Renal pelvis (tissue), 12 donors: ENCODE results near the gene SLC25A20. TPM values are rescaled to one million over a fixed set of nuclear protein-coding genes. Genes with fewer than 3 reads are reported as not detected.

ENCODE experiments used
- DNase-seq: peaks from one replicate; pipeline ENCODE4 v3.0.0-alpha.2; 2013
- long read RNA-seq, 16 experiments: transcript quantifications; one replicate each; lab custom pipeline, GENCODE V29; 2026
- polyA plus RNA-seq, 3 donors: library from polyadenylated mRNA; unstranded; fragments of 120-200 nt; gene quantifications; one replicate each; pipeline ENCODE4 v1.2.1, GENCODE V29; 2013; ENCODE audit not compliant: insufficient read length in 3 of 3

SLC25A20 gene
- 10 to 100 TPM; 18.2 to 21.4 (median 20.8) TPM for polyA plus RNA-seq
- long read RNA-seq, donor 1, transcript SLC25A20-201 (9 exons, 1,879 nt) = major isoform, 6 of 34 reads
- long read RNA-seq, donor 1, partial matches to known transcripts = 15 of 34 reads
- long read RNA-seq, donor 1, other reads (novel, unspliced or antisense) = 12 of 34 reads
- long read RNA-seq, donor 2, transcript SLC25A20-201 (9 exons, 1,879 nt) = major isoform, 10 of 10 reads
- long read RNA-seq, donor 2, partial matches to known transcripts = 0 of 10 reads
- long read RNA-seq, donor 2, other reads (novel, unspliced or antisense) = 0 of 10 reads
- long read RNA-seq, donor 3, partial matches to known transcripts = 0 of 3 reads
- long read RNA-seq, donor 3, other reads (novel, unspliced or antisense) = 0 of 3 reads
- long read RNA-seq, donor 4, transcript SLC25A20-201 (9 exons, 1,879 nt) = major isoform, 7 of 12 reads
- long read RNA-seq, donor 4, transcript SLC25A20-204 (2 exons, 694 nt) = minor isoform, 5 of 12 reads
- long read RNA-seq, donor 4, partial matches to known transcripts = 0 of 12 reads
- long read RNA-seq, donor 4, other reads (novel, unspliced or antisense) = 0 of 12 reads
- long read RNA-seq, donor 5, partial matches to known transcripts = 0 of 4 reads
- long read RNA-seq, donor 5, other reads (novel, unspliced or antisense) = 0 of 4 reads
- long read RNA-seq, donor 6, transcript SLC25A20-201 (9 exons, 1,879 nt) = major isoform, 6 of 269 reads
- long read RNA-seq, donor 6, partial matches to known transcripts = 235 of 269 reads
- long read RNA-seq, donor 6, other reads (novel, unspliced or antisense) = 27 of 269 reads
- long read RNA-seq, donor 7, transcript SLC25A20-201 (9 exons, 1,879 nt) = major isoform, 7 of 49 reads
- long read RNA-seq, donor 7, partial matches to known transcripts = 0 of 49 reads
- long read RNA-seq, donor 7, other reads (novel, unspliced or antisense) = 41 of 49 reads
- long read RNA-seq, donor 8, partial matches to known transcripts = 0 of 3 reads
- long read RNA-seq, donor 8, other reads (novel, unspliced or antisense) = 0 of 3 reads
- long read RNA-seq, donor 9, transcript SLC25A20-201 (9 exons, 1,879 nt) = major isoform, 8 of 11 reads
- long read RNA-seq, donor 9, partial matches to known transcripts = 0 of 11 reads
- long read RNA-seq, donor 9, other reads (novel, unspliced or antisense) = 0 of 11 reads
- long read RNA-seq, donor 10, partial matches to known transcripts = 0 of 4 reads
- long read RNA-seq, donor 10, other reads (novel, unspliced or antisense) = 0 of 4 reads
- long read RNA-seq, donor 11, partial matches to known transcripts = 128 of 140 reads
- long read RNA-seq, donor 11, other reads (novel, unspliced or antisense) = 11 of 140 reads
- long read RNA-seq, donor 12, transcript SLC25A20-201 (9 exons, 1,879 nt) = major isoform, 9 of 25 reads
- long read RNA-seq, donor 12, partial matches to known transcripts = 15 of 25 reads
- long read RNA-seq, donor 12, other reads (novel, unspliced or antisense) = 0 of 25 reads
- long read RNA-seq, donor 13, partial matches to known transcripts = 0 of 18 reads
- long read RNA-seq, donor 13, other reads (novel, unspliced or antisense) = 16 of 18 reads
- long read RNA-seq, donor 14 = 0 reads
- long read RNA-seq, donor 15, transcript SLC25A20-201 (9 exons, 1,879 nt) = major isoform, 11 of 12 reads
- long read RNA-seq, donor 15, partial matches to known transcripts = 0 of 12 reads
- long read RNA-seq, donor 15, other reads (novel, unspliced or antisense) = 0 of 12 reads
- long read RNA-seq, donor 16, partial matches to known transcripts = 0 of 6 reads
- long read RNA-seq, donor 16, other reads (novel, unspliced or antisense) = 0 of 6 reads

DNA sequence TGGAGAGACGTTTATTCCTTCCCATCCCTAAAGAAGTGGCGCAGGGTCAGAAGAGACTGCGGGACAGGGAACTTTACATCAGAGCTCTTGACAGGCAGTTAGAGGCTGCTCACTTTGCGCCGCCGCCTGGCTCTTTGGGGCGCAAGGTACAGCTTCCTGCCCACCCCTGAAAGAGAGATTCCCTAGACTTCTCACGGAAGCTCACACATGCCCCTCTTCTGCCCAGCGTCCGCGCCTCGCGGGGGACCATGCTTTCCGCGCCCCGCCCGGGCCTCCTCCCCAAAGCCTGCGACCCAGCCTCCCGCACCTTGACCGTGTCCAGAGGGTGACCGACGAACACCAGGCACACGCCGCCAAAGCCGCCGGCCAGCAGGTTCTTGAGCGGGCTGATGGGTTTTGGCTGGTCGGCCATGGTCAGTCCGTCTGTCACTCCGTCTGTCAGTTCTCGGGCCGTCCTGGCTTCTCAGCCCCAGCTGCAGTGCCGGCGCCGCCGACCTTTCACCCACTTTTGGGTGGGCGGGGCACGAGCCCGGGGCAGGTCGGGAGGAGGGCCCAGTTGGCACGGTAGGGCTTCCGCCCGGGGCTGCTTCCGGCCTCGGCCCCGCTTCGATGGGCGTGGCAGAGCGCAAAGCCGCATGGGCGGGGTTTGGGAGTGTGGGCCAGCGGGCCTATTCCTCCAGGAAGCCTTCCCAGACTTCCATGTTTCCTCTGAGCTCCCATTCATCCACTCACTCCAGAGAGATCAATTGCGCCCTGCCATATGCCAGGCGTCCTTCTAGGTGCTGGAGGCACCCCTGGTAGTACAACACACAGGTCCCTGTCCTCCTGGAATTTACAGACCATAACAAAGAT, at the start of gene SLC25A20:
TSS of gene SLC25A20 (minus strand) at position 500 of the 852 bp plus-strand sequence. CDS start at position 412, 88 bp downstream.
- peak; percentile 75 for DNase-seq

- no peak for DNase-seq
These were observed 47.3 kb upstream of the SLC25A20 start for GRCh38 chr3:48945891-48946549.

- DNase-seq = no peak
These were observed 46.8 kb upstream of the SLC25A20 start for GRCh38 chr3:48945432-48945831.

DNA sequence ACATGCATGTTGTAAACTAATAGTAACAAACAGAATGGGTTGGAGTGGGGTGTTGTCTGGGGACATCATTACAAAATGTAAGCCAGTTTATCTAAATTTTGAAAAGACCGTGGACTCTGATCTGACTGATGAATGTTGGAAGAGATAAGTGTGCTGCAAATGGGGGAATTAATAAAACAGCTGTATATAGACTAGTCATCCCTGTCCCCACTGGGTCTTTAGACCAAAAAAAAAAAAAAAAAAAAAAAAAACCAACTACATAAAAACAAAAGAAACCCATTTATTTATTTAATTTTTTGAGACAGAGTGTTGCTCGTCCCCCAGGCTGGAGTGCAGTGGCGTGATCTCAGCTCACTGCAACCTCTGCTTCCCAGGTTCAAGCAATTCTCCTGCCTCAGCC, 40.0 kb upstream of the SLC25A20 start:
- DNase-seq = no peak

DNA sequence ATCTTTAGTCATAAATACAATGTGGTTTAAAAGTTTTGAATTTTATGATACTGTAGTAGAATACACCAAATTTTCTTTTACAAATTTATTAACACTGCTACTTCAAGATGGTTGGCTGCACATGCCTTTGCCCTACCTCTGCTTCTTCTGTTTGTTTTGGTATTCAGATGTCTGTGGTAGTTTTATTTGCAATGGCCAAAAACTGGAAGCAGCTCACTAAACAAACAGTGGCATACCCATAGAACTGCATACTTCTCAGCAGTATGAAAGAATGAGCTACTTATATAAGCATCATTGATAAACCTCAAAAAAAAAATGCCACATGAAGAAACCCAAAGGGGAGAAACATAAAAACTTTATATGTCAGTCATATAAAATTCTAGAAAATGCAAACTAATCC, 39.5 kb upstream of the SLC25A20 start:
- no peak for DNase-seq

- no peak for DNase-seq
These were observed 36.8 kb upstream of the SLC25A20 start for GRCh38 chr3:48935530-48935929.

- no peak for DNase-seq
These were observed 35.8 kb upstream of the SLC25A20 start for GRCh38 chr3:48934333-48934991.

- DNase-seq = no peak
These were observed 33.4 kb upstream of the SLC25A20 start for GRCh38 chr3:48931944-48932580.

- DNase-seq = no peak
These were observed 31.9 kb upstream of the SLC25A20 start for GRCh38 chr3:48930590-48930989.

DNA sequence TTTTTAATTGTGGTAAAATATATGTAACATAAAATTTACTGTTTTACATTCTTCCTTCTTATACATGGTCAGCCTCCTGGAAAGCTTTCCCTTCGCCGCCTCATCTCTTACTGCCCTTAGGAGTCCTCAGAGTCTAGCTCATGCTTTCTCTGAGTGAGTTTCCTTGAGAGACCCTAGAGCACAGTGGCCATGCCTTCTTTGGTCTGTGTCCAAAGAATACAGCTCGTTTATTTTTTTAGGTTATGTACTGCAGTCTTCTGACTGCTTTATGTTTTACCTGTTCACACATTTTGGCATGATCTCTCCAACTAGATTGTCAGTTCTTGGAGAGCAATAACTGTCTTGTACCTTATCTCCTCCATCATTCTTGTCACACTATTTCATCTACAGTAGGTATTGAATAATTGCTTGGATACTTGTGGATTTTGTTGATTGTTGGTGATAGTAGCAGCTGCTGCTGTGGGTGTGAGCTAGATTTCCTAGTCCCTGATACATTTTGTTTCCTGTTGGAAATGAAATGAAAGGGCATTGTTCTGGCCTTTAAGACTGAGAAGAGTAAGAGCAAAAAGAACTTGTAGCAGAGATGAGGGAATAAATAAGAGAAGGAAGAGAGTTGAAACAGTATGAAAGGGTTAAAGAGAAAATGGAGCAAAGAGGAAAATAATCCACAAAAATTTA, 30.8 kb upstream of the SLC25A20 start:
- DNase-seq = no peak

DNA sequence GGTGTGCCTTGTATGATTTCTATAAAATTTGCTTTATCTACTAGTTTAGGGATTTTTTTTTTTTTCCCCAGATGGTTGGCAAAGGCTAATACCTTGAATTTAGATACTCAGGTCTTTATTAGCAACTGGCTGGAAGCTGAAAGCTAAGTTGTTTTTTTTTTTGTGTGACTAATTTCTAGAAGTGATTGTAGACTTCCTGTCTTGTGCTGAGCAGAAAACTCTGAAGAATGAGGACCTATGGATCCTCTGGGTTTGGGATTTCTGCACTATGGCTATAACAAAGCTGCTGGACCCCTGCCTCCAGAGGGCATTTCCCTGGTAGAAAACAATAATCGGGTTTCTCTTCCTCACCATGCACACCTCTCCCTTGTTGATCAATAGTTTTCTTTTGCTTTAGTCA, 30.0 kb upstream of the SLC25A20 start:
- no peak for DNase-seq

DNA sequence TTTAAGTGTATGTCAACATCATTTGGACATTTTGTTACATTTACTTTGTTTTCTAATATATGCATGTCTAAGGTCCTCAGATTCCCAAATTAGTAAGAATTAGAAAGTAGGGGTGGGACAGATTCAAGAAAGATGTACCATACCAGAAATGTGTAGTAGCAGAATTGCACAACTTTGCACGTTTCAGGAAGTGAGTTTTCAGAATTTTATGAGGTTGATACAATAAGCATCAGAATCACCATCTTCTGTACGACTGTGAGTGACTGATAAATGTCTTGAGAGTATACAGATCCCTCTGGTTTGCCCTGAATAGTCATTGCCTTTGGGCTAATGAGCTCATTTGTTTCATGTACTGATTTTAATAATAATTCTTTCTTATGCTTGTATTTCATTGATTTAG, 29.2 kb upstream of the SLC25A20 start:
- DNase-seq = no peak

GRCh38 chr3:48926425-48927392, 28.0 kb upstream of the SLC25A20 start:
- no peak for DNase-seq

- peak; percentile 62 for DNase-seq
These were observed 20.8 kb upstream of the SLC25A20 start for GRCh38 chr3:48919215-48920138.
